Nephron (organoid): ENCODE measurements around the gene SEMA5A.

Experiments
- H3K27ac Mint-ChIP-seq, 3 experiments: 2 replicates each; pipeline ENCODE4 v1.8.0; 2020; ENCODE audit warnings: mixed read lengths in 3 of 3, mild to moderate bottlenecking in 2 of 3, moderate library complexity in 1 of 3
- H3K27me3 Mint-ChIP-seq: 2 replicates; pipeline ENCODE4 v1.8.0; 2021; ENCODE audit warnings: low read depth, mild to moderate bottlenecking, moderate library complexity, mixed read lengths
- H3K36me3 Mint-ChIP-seq: 2 replicates; pipeline ENCODE4 v1.8.0; 2020; ENCODE audit warnings: low read depth, mixed read lengths
- H3K4me1 Mint-ChIP-seq: 2 replicates; pipeline ENCODE4 v1.8.0; 2020; ENCODE audit warnings: mixed read lengths
- H3K4me3 Mint-ChIP-seq, 3 experiments: 2 replicates each; pipeline ENCODE4 v1.8.0; 2020; ENCODE audit warnings: mild to moderate bottlenecking in 3 of 3, mixed read lengths in 3 of 3, moderate library complexity in 2 of 3
- H3K9me3 Mint-ChIP-seq: 2 replicates; pipeline ENCODE4 v1.8.0; 2020; ENCODE audit warnings: mixed read lengths
- TF ChIP-seq, protein P1 (sequence below), 3 experiments: fragments of 200-600 bp; sonication (generic); IDR thresholded peaks; one replicate each; pipeline ENCODE4 v1.5.0; 2021; ENCODE audit warnings: antibody characterized with exemption in 3 of 3; ENCODE audit not compliant: unreplicated experiment in 3 of 3

SEMA5A gene

DNA sequence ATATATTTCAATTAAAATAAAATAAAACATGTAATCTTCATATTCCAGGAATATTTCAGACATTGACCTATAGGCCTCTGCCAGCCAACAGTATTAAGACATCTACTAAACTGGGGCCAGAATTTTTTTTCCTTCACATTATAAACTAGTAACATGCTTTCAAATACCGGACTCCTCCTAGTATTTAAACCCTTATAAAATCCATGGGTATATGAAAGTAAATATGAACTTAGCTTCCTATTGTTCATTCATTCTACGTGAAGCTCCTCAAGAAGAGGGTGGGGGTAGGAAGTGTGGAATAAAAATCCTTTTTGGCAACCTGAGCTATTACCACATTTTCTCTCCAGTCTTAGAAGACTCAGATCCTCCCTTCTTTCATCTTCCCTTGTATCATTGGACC, 16.4 kb downstream of the SEMA5A start:
- Mint-ChIP-seq H3K36me3 (peaks cover 16% of the 10 kb centered on the region), H3K27me3 (no peaks in the 10 kb centered on the region), H3K4me3 (no peak overlapping the region), H3K27ac (no peak overlapping the region), H3K9me3 (no peaks in the 10 kb centered on the region), H3K4me1 (peaks cover 20% of the 10 kb centered on the region)
- TF ChIP-seq, protein P1, sequence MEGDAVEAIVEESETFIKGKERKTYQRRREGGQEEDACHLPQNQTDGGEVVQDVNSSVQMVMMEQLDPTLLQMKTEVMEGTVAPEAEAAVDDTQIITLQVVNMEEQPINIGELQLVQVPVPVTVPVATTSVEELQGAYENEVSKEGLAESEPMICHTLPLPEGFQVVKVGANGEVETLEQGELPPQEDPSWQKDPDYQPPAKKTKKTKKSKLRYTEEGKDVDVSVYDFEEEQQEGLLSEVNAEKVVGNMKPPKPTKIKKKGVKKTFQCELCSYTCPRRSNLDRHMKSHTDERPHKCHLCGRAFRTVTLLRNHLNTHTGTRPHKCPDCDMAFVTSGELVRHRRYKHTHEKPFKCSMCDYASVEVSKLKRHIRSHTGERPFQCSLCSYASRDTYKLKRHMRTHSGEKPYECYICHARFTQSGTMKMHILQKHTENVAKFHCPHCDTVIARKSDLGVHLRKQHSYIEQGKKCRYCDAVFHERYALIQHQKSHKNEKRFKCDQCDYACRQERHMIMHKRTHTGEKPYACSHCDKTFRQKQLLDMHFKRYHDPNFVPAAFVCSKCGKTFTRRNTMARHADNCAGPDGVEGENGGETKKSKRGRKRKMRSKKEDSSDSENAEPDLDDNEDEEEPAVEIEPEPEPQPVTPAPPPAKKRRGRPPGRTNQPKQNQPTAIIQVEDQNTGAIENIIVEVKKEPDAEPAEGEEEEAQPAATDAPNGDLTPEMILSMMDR (IDR thresholded peaks at IDR 0.05; ENCODE audit: unreplicated experiment in 3 of 3): no peak

DNA sequence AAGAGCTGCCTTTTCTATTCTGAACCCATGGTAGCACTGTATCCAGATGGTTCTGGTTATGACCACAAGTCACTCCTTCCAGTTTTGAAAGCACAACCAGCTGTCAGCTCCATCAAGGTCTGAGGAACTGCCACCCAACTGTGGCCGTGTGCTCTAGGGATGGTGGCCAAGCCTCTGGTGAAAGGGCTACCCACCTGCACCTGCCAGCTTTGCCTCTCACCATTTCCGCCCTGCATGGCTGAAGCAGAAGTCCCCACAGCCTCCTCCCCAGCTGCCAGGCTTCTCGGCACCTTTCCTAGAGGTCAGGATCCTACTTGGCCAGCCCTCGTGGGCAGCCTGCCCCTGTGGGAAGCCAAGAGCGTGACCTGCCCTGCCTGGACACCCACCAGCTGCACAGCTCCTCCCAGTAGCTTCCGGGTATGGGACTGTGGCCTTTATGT, 16.8 kb downstream of the SEMA5A start:
- Mint-ChIP-seq H3K4me3 (no peak overlapping the region), H3K9me3 (no peaks in the 10 kb centered on the region), H3K27me3 (no peaks in the 10 kb centered on the region), H3K4me1 (peaks cover 16% of the 10 kb centered on the region), H3K36me3 (peaks cover 11% of the 10 kb centered on the region), H3K27ac (no peak overlapping the region)
- TF ChIP-seq, protein P1 (IDR thresholded peaks at IDR 0.05; ENCODE audit: unreplicated experiment in 3 of 3): no peak

DNA sequence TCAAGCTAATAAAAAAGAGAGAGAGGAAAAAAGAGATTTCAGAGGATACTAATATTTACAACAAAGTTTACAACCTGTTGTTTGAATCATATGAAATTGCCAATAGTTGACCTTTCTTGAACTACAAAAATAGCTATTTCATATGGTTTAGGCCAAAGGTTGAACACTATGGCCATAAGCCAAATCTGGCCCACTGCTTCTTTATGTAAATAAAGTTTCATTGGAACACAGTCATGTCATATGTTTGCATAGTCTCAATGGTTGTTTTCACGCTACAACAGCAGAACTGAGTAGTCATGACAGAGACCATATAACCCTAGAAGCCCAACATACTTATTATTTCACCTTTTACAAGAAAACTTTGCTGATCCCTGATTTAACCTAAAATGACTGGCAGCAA, 20.9 kb downstream of the SEMA5A start:
- Mint-ChIP-seq H3K27me3 (peaks cover 4% of the 10 kb centered on the region), H3K4me1 (peaks cover under 1% of the 10 kb centered on the region), H3K4me3 (no peak overlapping the region), H3K27ac (no peak overlapping the region), H3K9me3 (no peaks in the 10 kb centered on the region), H3K36me3 (peaks cover 11% of the 10 kb centered on the region)
- TF ChIP-seq, protein P1 (IDR thresholded peaks at IDR 0.05; ENCODE audit: unreplicated experiment in 3 of 3): no peak

DNA sequence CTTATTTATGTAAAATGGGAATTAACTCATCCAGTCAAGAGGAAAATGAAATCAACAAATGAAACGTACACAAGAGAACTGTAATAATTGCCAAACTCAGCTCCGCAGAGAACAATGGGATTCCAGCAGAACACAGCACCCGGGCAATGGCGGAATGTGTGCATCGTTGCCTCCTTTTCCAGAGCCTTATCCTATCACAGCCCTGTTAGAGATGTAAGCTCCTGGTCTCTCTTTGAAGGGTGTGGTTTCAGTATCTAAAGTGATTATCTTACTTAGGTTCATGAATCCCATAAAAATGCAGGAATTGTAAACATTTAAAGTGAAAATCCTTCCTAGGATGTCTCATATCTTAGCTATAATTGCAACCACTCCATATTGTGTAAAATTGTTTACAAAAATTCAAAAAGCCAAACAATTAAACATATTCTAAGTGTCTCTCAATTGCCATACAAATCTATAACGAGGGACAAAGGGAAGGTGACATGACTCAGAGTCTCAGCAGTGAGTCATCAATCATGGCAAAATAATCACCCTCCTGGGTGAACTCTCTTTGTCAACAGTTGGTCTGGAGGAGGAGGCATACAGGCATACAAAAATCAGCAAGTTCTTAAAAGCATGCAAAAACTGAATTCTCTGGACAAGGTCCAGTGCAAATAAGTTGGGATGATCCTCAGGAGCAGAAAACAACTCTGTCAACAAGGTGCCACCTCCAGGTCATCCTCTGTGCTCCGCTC, 22.6 kb downstream of the SEMA5A start:
- no peaks in the 10 kb centered on the region for H3K9me3 Mint-ChIP-seq
- TF ChIP-seq, protein P1 (IDR thresholded peaks at IDR 0.05; ENCODE audit: unreplicated experiment in 3 of 3): no peak
- H3K4me3 Mint-ChIP-seq: no peak overlapping the region
- peaks cover 4% of the 10 kb centered on the region for H3K27me3 Mint-ChIP-seq
- H3K36me3 Mint-ChIP-seq: peaks cover 8% of the 10 kb centered on the region
- peaks cover 15% of the 10 kb centered on the region for H3K4me1 Mint-ChIP-seq
- no peak overlapping the region for H3K27ac Mint-ChIP-seq

DNA sequence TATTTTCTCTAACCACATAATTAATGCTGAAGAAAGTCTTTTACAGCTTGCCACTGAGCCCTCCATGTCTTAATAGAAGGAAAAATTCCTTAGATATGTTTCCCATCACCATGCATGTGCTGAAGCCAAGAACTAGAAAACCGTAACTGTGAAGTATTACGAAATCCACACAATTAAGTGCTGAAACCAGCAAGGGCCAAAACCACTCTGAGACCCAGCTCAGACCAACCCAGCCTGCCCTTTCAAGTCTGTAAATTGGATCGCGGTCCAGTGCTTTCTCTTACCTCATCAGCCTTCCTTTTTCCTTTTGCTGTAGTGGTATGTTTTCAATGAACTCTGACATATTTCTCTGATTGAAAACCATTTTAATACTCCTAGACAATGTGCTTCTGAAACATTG, 26.3 kb downstream of the SEMA5A start:
- H3K36me3 Mint-ChIP-seq: peaks cover 15% of the 10 kb centered on the region
- H3K4me1 Mint-ChIP-seq: peaks cover 24% of the 10 kb centered on the region
- H3K27ac Mint-ChIP-seq: peak overlapping the region in 1 of 3 experiments; percentile 82
- H3K9me3 Mint-ChIP-seq: no peaks in the 10 kb centered on the region
- TF ChIP-seq, protein P1 (IDR thresholded peaks at IDR 0.05; ENCODE audit: unreplicated experiment in 3 of 3): no peak
- H3K27me3 Mint-ChIP-seq: peaks cover 4% of the 10 kb centered on the region
- H3K4me3 Mint-ChIP-seq: no peak overlapping the region

DNA sequence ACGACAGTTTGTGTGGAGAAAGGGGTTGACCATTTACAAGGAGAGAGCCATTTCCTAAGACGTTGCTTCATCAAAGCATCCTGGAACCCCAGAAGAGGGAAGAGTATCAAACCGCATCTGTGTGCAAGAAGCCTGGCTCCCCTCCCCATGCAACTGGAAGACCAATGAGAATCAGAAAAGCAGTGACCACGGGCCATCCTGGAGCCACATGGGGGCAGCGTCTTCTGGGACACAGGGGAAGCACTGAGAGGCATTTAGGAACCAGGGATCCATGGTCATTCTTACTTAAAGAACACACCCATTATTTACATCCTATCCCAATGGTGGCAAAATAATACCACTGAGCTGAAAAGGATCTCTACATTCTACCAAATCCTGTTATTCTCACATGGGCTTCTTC, 29.3 kb downstream of the SEMA5A start:
- TF ChIP-seq, protein P1 (IDR thresholded peaks at IDR 0.05; ENCODE audit: unreplicated experiment in 3 of 3): no peak
- no peak overlapping the region for H3K27ac Mint-ChIP-seq
- H3K36me3 Mint-ChIP-seq: peaks cover 11% of the 10 kb centered on the region
- no peaks in the 10 kb centered on the region for H3K9me3 Mint-ChIP-seq
- H3K4me3 Mint-ChIP-seq: no peak overlapping the region
- H3K4me1 Mint-ChIP-seq: peaks cover 43% of the 10 kb centered on the region
- H3K27me3 Mint-ChIP-seq: peaks cover 4% of the 10 kb centered on the region
